ENCODE data around the gene PLEKHG7. TPM values are rescaled to one million over a fixed set of nuclear protein-coding genes. Genes with fewer than 3 reads are reported as not detected.

Gene PLEKHG7
- total and polyA plus RNA-seq, 9 of the 15 experiments (the other 6 are each of a cell fraction or from before 2014, with no cell fraction given), result 0.03 TPM; not detected in 8

- ATAC-seq (peak; percentile 80), DNase-seq (ENCODE audit: extremely low read depth in 1 of 4, low spot score in 3 of 4) (peak; percentile 19 to 32 (median 24)), FAIRE-seq (peak; percentile 62)
- H3K4me3 ChIP-seq, result no peak overlapping the region
- in situ Hi-C loops (cut with MboI) (no loop called here), intact Hi-C loops (cut with micrococcal nuclease) (no loop called here)
- H3K9ac ChIP-seq (ENCODE audit: insufficient read depth in 1 of 2, low read depth in 2 of 2, low read length in 2 of 2), result no peak overlapping the region
- no TSS peak for BruUV-seq (replicated peaks)
- no peak overlapping the region for H3K4me2 ChIP-seq (ENCODE audit: insufficient read depth, low read length)
- no peaks in the 10 kb centered on the region for H4K20me1 ChIP-seq (replicated peaks; ENCODE audit: control insufficient read depth, insufficient read depth, low read length)
- H3K9me1 ChIP-seq (ENCODE audit: control insufficient read depth, insufficient read depth, low read length), result no peaks in the 10 kb centered on the region
- no peak overlapping the region for H2AFZ ChIP-seq (ENCODE audit: low read depth, low read length)
- ChIA-PET POLR2A (no interaction called here), CTCF (ENCODE audit: low intra/inter-chr PET ratio) (no interaction called here)
- H3K4me1 ChIP-seq (replicated peaks in 1 of 2; ENCODE audit: control insufficient read depth in 2 of 2, insufficient read depth in 2 of 2, low read length in 2 of 2), result no peaks in the 10 kb centered on the region; a peak in 2 of 5 replicates
- no peak overlapping the region for H3K27ac ChIP-seq (ENCODE audit: extremely low read depth, low read depth, low read length)
- no peaks in the 10 kb centered on the region for H3K79me2 ChIP-seq (ENCODE audit: control insufficient read depth, insufficient read depth, low read length)
- peaks cover 0 to 3% of the 10 kb centered on the region in 2 experiments; a peak in 2 of 5 replicates for H3K27me3 ChIP-seq (ENCODE audit: control insufficient read depth in 2 of 2, insufficient read depth in 2 of 2, low read length in 2 of 2)
- H3K9me3 ChIP-seq (replicated peaks; ENCODE audit: control insufficient read depth, insufficient read depth, low read depth, low read length), result no peaks in the 10 kb centered on the region
- no peaks in the 10 kb centered on the region for H3K36me3 ChIP-seq (ENCODE audit: control insufficient read depth, insufficient read depth, low read length)
- 3% methylated on average over 3 of the region's 3 CpGs for WGBS (ENCODE audit: insufficient coverage, low coverage, missing lambda C conversion rate)
- no peak for TF ChIP-seq ZNF121 (CRISPR knock-in tag; conservative IDR thresholded peaks at IDR 0.05)
- no peak for TF ChIP-seq HNRNPLL (IDR thresholded peaks at IDR 0.05; ENCODE audit: low read depth, low read length, poor library complexity, severe bottlenecking)
- no peak for TF ChIP-seq HSF4 (CRISPR knock-in tag; IDR thresholded peaks at IDR 0.05; ENCODE audit: borderline replicate concordance)
- TF ChIP-seq SIX5 (IDR thresholded peaks at IDR 0.05; ENCODE audit: borderline replicate concordance in 1 of 2, insufficient read depth in 1 of 2, low read depth in 1 of 2, low read length in 2 of 2), result no peak
- TF ChIP-seq TCF7L2 (IDR thresholded peaks at IDR 0.05; ENCODE audit: low read depth, low read length), result no peak
- no peak for TF ChIP-seq ZBTB12 (CRISPR knock-in tag; IDR thresholded peaks at IDR 0.05)
- TF ChIP-seq E2F8 (IDR thresholded peaks at IDR 0.05; ENCODE audit: low read depth, partially characterized antibody), result no peak
- TF ChIP-seq CBX3 (IDR thresholded peaks at IDR 0.05; ENCODE audit: borderline replicate concordance in 1 of 2, low read length in 2 of 2), result peak in 1 of 2 experiments; percentile 32; a peak in 1 of 3 replicates
- TF ChIP-seq ZBTB11 (CRISPR knock-in tag; IDR thresholded peaks at IDR 0.05), result no peak
- TF ChIP-seq KLF13 (tag; IDR thresholded peaks at IDR 0.05; ENCODE audit: borderline replicate concordance, low read depth), result no peak
- TF ChIP-seq SMC3 (conservative IDR thresholded peaks at IDR 0.05; ENCODE audit: insufficient read depth, low read depth, low read length), result no peak
- no peak for TF ChIP-seq MCM5 (IDR thresholded peaks at IDR 0.05; ENCODE audit: low read depth)
- no peak for TF ChIP-seq MCM7 (IDR thresholded peaks at IDR 0.05)
- TF ChIP-seq CHCHD3 (CRISPR knock-in tag; IDR thresholded peaks at IDR 0.05), result no peak
Measured at GRCh38 chr12:92759634-92760268, 57.0 kb downstream of the PLEKHG7 start.
